GM19397 (cell line): ENCODE results near the gene FOXN1.

Experiments
- ATAC-seq: cut with Tn5 transposase; IDR thresholded peaks from one replicate; pipeline ENCODE4 v1.9.1; 2021; ENCODE audit warnings: mild to moderate bottlenecking, moderate library complexity; ENCODE audit not compliant: unreplicated experiment

The FOXN1 gene

DNA sequence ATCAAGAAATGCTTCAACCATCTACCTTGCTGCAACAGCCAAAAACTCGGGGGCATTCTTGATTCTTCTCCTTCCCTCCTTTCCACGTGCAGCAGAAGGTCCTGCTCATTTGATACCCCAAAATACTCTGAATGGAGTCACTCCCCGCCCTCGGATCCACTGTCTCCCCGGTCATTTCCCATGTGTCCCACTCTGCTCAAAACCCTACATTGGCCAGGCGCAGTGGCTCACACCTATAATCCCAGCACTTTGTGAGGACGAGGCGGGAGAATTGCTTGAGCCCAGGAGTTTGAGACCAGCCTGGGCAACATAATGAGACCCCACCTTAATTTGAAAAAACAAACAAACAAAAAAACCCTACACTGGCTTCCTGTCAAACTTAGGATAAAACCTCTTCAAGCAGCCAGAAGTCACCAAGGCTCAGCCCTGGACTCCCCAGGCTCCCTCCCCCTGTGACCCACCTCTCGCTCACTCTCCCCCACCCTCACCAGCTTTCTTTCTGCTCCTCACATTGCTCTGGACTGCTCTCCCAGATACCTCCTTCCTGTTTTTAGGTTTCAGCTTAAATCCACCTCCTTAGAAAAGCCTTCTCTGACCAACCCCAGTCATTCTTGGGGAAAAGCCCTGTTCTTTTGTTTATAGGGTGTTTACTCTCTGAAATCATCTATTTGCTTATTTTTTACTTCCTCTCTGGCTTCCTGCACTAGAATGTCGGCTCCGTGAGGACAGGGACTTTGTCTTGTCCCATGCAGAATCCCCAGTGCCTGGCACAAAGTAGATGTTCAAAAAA lies 29.9 kb upstream of the FOXN1 start:
- no peak for ATAC-seq

DNA sequence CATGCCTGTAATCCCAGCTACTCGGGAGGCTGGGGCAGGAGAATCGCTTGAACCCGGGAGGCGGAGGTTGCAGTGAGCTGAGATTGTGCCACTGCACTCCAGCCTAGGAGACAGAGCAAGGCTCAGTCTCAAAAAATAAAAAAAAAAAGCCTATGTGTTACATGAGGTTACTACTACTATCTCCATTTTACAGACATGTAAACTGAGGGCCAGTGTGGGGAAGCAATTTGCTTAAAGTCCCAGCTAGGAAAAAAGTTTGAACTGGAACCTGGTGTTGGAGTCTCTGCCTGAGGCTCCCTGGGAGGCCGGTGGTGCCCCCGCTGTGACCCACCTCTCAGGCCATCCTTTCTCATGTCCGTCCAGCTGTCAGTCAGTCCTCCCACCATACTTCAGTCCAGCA lies 28.2 kb upstream of the FOXN1 start:
- ATAC-seq, result no peak

DNA sequence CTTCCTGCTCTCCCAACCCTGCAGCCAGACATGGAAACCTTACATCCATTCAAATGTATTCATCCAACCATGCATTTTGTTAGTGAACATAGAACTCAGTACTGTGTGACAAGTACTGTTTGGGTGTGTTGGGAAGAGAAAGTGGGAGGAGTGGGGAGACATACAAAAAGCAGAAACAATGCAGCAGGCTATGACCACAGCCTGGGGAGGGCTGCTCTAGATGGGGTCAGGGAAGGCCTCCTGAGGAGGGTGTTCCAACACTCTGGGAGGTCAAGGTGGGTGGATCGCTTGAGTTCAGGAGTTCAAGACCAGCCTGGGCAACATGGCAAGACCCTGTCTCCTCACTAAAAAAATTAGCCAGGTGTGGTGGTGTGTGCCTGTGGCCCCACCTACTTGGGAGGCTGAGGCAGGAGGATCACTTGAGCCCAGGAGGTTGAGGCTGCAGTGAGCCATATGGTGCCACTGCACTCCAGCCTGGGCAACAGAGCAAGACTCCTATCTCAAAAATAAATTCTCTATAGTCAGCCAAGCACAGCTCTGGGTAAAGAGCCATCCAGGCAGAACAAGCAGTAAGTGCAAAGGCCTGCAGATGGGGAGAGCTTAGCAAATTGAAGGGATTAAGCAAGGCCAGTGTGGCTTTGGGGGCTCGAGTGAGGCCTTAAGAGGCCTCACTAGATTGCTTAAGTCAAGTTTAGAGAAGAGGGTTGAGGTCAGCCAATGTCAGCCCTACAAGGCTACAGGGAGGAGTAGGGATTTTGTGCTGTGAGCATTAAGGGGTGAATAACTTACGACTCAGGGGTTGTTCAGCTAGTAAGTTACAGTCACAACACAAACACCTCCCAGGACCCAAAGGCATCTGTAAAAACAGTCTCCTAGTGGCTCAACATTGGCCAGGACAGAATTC lies 27.2 kb upstream of the FOXN1 start:
- ATAC-seq, result no peak

DNA sequence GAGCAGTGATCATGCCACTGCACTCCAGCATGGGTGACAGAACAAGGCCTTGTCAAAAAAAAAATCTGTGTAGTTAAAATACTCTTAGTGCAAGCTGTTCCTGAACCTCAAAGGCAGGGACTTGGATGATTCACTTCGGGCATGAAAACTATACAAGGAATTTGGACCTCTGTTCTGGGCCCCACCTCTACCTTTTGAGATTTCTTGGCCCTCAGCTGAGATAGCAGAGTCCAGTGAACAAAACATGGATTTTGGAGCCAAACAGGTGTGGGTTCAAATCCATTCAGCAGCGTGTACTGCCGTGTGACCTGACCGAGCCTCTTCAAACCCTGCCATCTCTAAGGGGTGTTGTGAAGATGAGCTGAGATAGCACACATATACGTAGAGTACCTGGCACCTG lies 25.9 kb upstream of the FOXN1 start:
- no peak for ATAC-seq

DNA sequence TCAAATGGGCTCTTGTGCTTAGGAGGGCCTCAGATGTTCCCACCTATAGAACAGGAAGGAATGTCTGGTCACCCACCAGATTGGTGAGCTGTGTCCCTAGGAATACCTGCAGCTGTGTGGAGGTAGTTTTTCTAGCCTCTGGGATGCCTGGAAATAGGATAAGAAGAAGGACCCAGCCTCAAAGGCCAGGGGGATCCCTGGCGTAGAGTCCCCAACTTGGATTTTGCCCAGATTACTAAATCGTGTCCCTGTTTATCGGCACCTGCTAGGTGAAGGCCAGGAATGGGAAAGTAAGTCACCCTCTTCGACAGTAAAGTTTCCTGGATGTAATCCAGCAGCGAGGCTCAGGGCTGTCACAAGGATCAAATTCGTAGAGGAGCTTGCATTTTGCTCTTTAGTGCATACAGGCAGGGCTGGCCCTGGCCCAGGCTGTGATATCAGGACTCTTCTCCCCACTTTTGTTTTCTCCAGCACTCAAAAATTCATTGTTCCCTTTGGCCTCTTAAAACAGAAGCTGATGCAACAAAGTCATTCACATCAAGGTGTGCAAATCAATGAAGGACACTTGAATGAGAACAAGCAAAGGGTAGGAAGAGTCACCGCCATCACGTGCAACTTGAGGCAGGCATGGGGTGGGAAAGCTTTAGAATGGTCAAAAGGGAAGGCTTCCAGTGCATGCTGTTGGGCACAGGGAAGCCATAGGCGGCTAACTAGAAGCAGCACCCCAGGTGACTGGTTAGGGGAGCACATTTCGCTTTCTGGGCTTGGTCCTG lies 25.2 kb upstream of the FOXN1 start:
- no peak for ATAC-seq

DNA sequence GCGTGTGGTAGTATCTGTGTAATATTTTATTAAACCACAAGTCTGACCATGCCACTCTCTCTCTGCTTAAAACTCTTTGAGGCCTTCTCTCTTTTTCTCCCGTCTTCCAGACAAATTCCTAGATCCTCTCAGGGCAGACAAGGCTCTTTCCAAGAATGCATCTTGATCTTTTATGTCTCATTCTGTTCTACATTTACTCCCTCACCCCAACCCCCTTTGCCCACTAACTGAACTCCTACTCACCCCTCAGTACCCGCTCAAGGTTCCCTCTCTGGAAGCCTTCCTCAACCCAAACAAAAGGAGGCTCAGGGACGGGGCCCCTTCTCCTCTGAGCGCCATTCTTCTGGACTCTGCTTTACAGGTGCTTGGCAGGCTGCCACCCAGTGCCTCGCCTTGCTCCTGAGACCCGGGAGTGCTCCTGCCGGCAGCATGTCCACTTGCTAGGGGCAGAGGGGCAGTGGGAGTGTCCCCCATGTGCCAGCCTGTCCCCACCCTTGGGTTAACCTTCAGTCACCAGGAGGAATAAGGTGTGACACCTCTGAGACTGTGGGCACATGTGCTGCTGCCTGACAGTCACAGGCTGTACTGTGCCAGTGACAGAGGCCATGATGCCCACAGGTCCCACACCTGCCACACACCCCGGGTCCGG lies 23.5 kb upstream of the FOXN1 start:
- no peak for ATAC-seq

DNA sequence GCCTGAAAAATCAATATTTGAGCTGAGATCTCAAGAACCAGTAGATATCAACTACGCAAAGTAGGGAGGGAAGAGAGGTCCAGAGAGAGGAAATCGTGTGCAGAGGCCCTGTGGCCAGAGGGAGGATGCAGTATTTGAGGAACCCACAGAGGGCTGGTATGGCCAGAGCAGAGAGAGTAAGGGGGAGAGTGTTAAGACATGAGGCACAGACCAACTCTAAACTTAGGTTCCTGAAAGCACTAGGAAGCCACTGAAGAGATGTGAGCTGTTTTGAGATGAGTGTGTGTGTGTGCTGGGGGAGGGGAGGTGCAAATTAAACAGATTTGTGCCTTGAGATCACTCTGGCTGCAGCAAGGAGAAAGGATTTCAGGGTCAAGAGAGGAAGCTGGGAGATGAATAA lies 21.9 kb upstream of the FOXN1 start:
- no peak for ATAC-seq

DNA sequence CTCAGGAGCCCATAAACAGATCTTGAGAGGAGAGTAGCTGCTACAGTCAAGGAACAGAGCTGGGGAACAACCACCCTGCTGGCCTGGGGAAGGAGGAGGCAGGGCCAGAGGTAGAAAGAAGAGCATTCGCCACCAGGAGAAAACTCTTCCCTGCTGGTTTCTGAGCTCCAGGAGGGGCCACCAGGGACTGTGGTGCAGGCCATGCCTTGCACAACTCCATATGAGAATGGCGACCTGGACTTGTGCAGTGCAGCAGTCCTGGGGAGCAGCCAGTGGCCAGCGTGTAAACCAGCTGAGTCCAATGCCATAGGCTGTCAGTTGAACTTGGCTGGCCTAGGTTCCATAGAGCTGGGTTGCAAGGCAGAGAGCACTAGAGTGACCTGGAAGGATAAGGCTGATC lies 21.1 kb upstream of the FOXN1 start:
- no peak for ATAC-seq

DNA sequence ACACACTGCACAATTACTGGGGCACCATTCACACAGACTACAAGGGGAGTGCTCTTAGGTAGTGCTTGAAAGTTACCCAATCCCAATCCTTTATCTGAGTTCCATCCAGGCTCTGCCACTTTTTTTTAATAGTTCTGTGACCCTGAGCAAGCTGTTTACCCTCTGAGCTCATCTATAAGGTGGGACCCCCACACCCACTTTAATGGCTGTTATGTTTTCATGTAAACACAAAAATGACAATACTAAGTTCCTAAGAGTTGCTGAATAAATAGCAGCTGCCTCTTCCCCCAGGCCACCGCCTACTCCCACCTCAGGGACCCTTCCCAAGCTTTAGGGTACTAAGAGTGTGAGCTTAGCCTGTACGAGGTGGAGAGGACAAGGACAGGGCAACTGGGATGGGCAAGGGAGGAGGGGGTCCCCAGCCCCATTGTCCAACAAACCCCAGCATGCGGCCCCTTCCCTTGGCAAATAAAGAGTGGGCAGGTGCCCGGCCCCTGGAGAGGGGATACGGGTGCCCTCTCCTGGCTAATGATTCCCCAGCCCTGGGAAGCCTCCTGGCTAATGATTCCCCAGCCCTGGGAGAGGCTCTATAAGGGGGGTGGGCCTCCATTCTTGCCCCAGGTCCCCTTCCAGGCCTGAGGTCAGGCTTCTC lies 18.1 kb upstream of the FOXN1 start:
- no peak for ATAC-seq

DNA sequence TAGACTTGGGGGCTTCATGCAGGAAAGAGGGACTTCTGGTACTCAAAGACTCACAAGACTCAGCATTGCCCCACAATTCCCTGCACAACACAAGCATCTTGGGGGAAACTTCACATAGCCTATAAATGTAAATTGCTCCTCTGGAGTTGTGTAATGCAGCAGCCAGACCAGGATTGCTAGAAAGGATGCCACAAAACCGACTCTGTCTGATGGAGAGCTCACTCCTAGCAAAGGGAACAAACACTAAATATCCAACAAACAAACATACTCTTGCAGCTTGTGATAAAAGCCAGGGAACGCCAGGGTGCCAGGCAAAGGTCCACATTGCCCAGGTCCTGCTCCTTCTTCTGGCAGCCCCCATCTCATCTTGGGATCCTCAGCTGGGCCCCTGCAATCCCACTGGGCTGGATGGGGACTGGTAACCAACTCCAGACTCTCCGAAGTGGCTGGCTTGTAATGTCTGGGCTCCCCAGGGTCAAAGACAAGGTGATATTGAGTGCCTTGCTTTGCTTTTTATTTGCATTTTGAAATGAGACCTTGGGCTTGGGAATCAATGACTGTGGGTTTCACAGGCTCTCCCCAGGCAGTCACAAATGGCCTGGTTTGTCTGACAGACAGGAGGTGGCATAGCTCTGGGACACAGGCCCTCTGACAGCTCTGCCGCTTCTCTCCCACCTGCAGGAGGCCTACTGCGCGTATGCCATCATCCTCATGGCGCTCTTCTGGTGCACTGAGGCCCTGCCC lies 17.4 kb upstream of the FOXN1 start:
- ATAC-seq, result no peak

DNA sequence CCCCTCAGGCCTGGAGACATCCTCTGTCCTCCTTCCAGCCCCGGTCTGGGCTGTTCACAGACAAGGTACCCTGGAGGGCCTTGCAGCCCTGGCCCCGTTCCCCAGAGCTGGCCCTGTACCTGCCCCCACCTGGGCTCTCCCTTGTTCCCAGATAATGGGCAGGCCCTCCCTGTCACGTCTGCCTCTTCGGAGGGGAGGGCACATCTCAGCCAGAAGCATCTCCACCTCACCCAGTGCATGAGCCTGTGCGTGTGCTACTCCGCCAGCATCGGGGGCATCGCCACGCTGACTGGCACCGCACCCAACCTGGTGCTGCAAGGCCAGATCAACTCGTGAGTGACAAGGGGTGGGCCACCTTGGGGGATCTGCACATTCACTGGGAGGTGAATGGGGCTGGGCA lies 14.9 kb upstream of the FOXN1 start:
- no peak for ATAC-seq

DNA sequence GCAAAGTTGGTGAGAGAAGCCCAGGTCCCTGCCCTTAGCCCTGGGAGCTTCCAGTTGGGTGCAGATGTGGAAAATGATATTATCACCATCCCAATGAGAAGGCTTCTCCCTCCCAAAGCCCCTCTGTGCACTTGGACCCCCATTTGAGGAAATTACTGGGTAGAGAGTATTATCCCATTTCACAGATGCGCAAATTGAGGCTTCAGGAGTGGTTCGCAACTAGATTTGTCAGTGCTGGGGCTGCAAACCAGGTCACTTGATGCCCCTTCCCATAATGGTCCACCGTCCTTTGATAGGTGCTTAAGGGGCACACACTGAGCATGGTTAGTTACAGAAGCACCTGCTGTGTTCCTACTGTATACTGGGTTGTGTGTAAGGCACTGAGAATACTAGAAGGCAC lies 14.3 kb upstream of the FOXN1 start:
- ATAC-seq, result no peak

DNA sequence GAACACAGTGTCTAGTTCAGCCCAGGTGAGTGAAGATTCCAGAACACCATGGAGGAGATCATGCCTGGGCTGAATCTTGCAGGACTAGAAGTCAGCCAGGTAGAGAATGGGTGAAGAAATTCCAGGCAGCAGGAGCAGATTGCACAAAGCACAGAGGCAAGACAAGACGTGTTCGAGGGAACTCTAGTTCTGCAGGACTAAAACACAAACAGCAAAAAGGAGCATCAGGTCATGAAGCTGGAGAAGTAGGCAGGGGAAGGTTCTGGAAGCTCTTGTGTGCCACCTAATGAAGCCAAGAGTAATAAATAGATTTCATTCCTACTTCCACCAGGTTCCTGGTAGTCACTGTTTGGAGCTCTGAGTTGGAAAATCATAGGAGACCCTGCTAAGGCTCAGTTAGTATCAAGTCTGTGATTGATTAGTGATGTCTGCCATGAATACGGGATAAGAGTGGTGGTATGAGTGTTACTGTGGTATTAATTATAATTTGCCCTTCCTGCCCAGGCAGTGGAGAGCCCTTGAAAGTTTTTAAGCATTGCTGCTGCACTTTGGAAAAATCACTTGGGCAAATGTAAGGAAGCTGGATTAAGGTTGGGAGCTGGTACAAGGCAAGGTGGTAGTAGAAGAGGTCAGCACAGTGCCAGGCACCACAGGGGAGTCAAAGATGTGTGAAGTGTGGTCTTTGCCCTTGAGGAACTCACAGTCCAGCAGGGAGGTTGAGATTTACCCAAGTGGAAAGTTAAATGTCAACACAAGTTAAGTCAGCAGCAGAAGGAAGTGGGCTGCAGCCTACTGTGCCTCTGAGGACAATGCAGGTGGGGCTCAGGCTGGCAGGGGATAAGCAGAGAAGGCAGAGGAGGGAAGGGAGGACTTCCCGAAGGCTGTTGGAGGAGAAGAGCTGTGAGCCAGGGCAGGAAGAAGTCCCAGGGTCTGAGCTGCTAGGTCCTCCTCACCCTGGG lies 13.5 kb upstream of the FOXN1 start:
- ATAC-seq, result no peak

DNA sequence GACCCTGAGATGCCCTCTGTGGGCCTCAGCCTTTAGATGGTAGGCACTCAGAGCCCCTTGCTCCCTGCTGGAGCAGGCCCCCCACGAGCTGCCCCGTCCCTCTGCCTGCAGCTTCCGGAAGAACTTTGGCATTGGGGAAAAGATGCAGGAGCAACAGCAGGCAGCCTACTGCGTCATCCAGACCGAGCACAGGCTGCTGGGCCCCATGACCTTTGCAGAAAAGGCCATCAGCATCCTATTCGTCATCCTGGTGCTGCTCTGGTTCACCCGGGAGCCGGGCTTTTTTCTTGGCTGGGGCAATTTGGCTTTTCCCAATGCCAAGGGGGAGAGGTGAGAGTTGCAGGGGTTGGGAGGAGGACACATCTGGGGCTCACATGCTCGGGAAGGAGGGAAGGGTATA lies 12.7 kb upstream of the FOXN1 start:
- no peak for ATAC-seq

DNA sequence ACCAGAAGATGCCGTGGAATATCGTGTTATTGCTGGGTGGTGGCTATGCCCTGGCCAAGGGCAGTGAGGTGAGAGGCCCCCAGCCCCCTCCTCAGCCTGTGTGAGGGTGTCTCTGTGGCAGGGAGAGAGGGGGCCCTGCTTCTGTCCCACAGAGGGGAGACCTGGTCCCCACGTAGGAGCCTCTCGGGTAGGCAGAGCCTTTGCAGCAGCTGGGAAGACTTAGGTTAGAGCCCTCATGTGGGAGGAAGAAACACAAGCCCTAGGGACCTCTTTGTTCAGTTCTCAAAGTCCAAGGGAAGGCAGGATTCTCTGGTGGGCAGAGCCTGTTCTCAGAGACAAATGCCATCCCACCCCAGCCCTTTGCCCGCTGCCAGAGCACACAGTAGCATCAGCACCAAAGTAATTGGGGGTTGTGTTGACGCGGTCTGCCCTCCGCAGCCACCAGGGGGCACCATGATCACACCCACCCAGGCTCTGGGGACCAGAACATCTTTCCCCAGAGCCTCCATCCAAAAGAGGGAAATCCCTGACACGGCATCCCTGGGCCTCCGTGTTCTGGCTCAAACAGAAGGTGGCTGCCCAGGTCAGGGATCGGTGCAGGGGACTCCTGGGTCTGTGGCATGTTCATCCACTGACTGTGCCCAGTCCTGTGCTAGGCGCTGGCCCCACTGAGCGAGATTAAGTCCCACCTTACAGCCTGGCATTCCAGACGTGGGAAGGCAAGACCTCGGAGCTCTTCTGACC lies 11.5 kb upstream of the FOXN1 start:
- no peak for ATAC-seq

DNA sequence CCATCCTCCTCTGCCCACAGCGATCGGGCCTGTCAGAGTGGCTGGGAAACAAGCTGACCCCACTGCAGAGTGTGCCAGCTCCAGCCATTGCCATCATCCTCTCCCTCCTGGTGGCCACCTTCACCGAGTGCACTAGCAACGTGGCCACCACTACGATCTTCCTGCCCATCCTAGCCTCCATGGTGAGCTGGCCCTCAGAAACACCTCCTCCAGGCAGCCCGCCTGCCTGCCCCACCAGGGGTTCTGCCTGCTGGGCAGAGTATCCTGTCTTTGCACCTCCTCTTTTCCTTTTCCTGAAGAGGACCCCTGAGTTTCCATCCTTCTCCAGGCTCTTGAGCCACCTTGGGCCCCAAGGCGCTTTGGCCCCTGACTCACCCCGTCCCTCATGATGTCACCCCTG lies 10.5 kb upstream of the FOXN1 start:
- ATAC-seq, result no peak

DNA sequence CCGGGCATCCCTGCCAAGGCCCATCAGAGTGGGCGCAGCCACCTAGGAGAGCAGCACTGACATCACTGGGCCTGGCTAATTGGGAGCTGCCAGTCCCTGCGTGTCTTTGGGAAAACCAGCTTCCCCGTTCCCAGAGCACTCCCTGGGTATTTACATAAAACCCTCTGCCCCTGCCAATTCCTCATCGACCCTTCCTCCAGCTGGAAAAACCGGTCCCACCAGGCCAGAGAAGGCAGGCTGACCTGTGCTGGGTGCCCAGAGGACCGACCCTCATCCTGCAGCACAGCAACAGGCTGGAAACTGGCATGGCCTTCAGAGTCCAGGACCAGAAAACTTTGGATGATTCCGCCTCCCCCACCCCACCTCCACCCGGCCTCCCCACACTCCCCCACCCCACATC lies 8.2 kb upstream of the FOXN1 start:
- ATAC-seq, result no peak
